H1 (cell line): ENCODE data around the gene AP4M1. TPM values are rescaled to one million over a fixed set of nuclear protein-coding genes. Genes with fewer than 3 reads are reported as not detected.

Experiments
- CTCF ChIA-PET: fragments of 300-600 bp; sonication (Branson Sonifier 250); formaldehyde crosslinking; loops from one replicate; lab custom pipeline; 2021; ENCODE audit not compliant: partially characterized antibody; lab: Charles Lee
- POLR2A ChIA-PET: fragments of 300-600 bp; sonication (Branson Sonifier 250); formaldehyde crosslinking; loops from one replicate; lab custom pipeline; 2021; ENCODE audit warnings: inconsistent platforms; ENCODE audit not compliant: partially characterized antibody; lab: Charles Lee
- DNase-seq, 2 experiments: peaks; one replicate each; pipeline versions ENCODE4 v3.0.0 to v3.0.0-alpha.2; 2010 to 2022; ENCODE audit warnings: low spot score in 2 of 2, low read depth in 1 of 2, mixed read lengths in 1 of 2
- FAIRE-seq: peaks from 2 replicates; lab custom pipeline; 2011; peaks lifted over from hg19 to GRCh38; lab: Jason Lieb, UNC
- H2AFZ ChIP-seq: 2 replicates; pipeline ENCODE4 v1.8.1; 2012; ENCODE audit warnings: low read length, inconsistent platforms
- H2AK5ac ChIP-seq: 2 replicates; pipeline ENCODE4 v1.6.1; 2013; ENCODE audit warnings: low read depth, low read length
- H2BK120ac ChIP-seq: replicated peaks from 2 replicates; pipeline ENCODE3; 2013; ENCODE audit warnings: low read depth, low read length, inconsistent platforms
- H2BK12ac ChIP-seq: 2 replicates; pipeline ENCODE4 v1.6.1; 2013; ENCODE audit warnings: low read depth, low read length
- H2BK15ac ChIP-seq: 2 replicates; pipeline ENCODE4 v1.6.1; 2013; ENCODE audit warnings: low read length
- H2BK20ac ChIP-seq: 2 replicates; pipeline ENCODE4 v1.6.1; 2013; ENCODE audit warnings: low read length
- H2BK5ac ChIP-seq: 2 replicates; pipeline ENCODE4 v1.6.1; 2013; ENCODE audit warnings: low read depth, low read length
- H3K14ac ChIP-seq: 2 replicates; pipeline ENCODE4 v1.6.1; 2013; ENCODE audit warnings: inconsistent platforms; ENCODE audit not compliant: insufficient read length
- H3K18ac ChIP-seq: 2 replicates; pipeline ENCODE4 v1.6.1; 2013; ENCODE audit warnings: low read length; ENCODE audit errors: extremely low read depth
- H3K23ac ChIP-seq: 2 replicates; pipeline ENCODE4 v1.6.1; 2013; ENCODE audit warnings: inconsistent platforms; ENCODE audit not compliant: insufficient read length
- H3K23me2 ChIP-seq: 2 replicates; pipeline ENCODE4 v1.6.1; 2013; ENCODE audit warnings: low read depth, low read length
- H3K27ac ChIP-seq: 2 replicates; pipeline ENCODE4 v1.6.1; 2011; ENCODE audit warnings: low read depth, low read length, inconsistent platforms
- H3K27me3 ChIP-seq, 4 experiments: replicated peaks in 1 of 4; 1 replicate in 1 of 4; 2 replicates in 3 of 4; pipeline versions ENCODE4 v1.6.1 to v1.8.1; 2011 to 2013; ENCODE audit warnings: low read length in 3 of 4, mild to moderate bottlenecking in 3 of 4, inconsistent platforms in 2 of 4, mixed read lengths in 2 of 4, moderate library complexity in 1 of 4; ENCODE audit not compliant: control insufficient read depth in 3 of 4, insufficient read depth in 3 of 4; ENCODE audit errors: extremely low read depth in 1 of 4
- H3K36me3 ChIP-seq, 4 experiments: 2 replicates each; pipeline versions ENCODE4 v1.6.1 to v1.8.1; 2011 to 2013; ENCODE audit warnings: mild to moderate bottlenecking in 4 of 4, low read length in 3 of 4, moderate library complexity in 2 of 4, control low read depth in 1 of 4, inconsistent platforms in 1 of 4; ENCODE audit not compliant: insufficient read depth in 4 of 4, control insufficient read depth in 2 of 4
- H3K4ac ChIP-seq: replicated peaks from 2 replicates; pipeline ENCODE3; 2013; ENCODE audit warnings: low read length, low read depth, mixed read lengths, inconsistent platforms; ENCODE audit not compliant: insufficient read length
- H3K4me1 ChIP-seq, 4 experiments: replicated peaks in 1 of 4; 1 replicate in 1 of 4; 2 replicates in 3 of 4; pipeline versions ENCODE4 v1.6.1 to v1.8.1; 2011 to 2013; ENCODE audit warnings: low read length in 3 of 4, inconsistent platforms in 2 of 4, mixed read lengths in 1 of 4; ENCODE audit not compliant: insufficient read depth in 4 of 4, control insufficient read depth in 3 of 4
- H3K4me2 ChIP-seq, 2 experiments: 2 replicates each; pipeline versions ENCODE4 v1.6.1 to v1.8.1; 2011 to 2013; ENCODE audit warnings: low read depth in 2 of 2, low read length in 2 of 2, control low read depth in 1 of 2, inconsistent platforms in 1 of 2, mild to moderate bottlenecking in 1 of 2; ENCODE audit not compliant: insufficient read depth in 1 of 2
- H3K4me3 ChIP-seq, 4 experiments: fragments of 200-600, 300-600 bp in 1 of 4; sonication (generic), shearing (Covaris generic), sonication (Bioruptor Twin) in 1 of 4; 2 replicates each; pipeline versions ENCODE4 v1.5.1 to v1.8.1; 2011 to 2016; ENCODE audit warnings: low read length in 4 of 4, low read depth in 3 of 4, control low read depth in 2 of 4, inconsistent platforms in 2 of 4, mild to moderate bottlenecking in 2 of 4, mixed read lengths in 1 of 4, moderate library complexity in 1 of 4; ENCODE audit not compliant: insufficient read depth in 2 of 4; ENCODE audit errors: extremely low read depth in 1 of 4
- H3K56ac ChIP-seq: replicated peaks from 2 replicates; pipeline ENCODE3; 2013; ENCODE audit warnings: low read depth, mild to moderate bottlenecking, mixed read lengths, low read length, inconsistent platforms; ENCODE audit not compliant: insufficient read length
- H3K79me1 ChIP-seq: 2 replicates; pipeline ENCODE4 v1.6.1; 2013; ENCODE audit warnings: low read depth, low read length, control low read depth
- H3K79me2 ChIP-seq, 2 experiments: 2 replicates each; pipeline versions ENCODE4 v1.6.1 to v1.8.1; 2012 to 2013; ENCODE audit warnings: low read length in 2 of 2, mild to moderate bottlenecking in 2 of 2, inconsistent platforms in 1 of 2; ENCODE audit not compliant: insufficient read depth in 2 of 2, control insufficient read depth in 1 of 2
- H3K9ac ChIP-seq, 4 experiments: replicated peaks in 1 of 4; 1 replicate in 1 of 4; 2 replicates in 3 of 4; pipeline versions ENCODE4 v1.6.1 to v1.8.1; 2011 to 2013; ENCODE audit warnings: low read depth in 3 of 4, low read length in 3 of 4, control low read depth in 2 of 4, mild to moderate bottlenecking in 2 of 4, moderate library complexity in 2 of 4, inconsistent platforms in 1 of 4; ENCODE audit errors: extremely low read depth in 1 of 4
- H3K9me3 ChIP-seq, 2 experiments: 2 replicates each; pipeline versions ENCODE4 v1.6.1 to v1.8.1; 2012 to 2013; ENCODE audit warnings: mild to moderate bottlenecking in 2 of 2, moderate library complexity in 2 of 2, control low read depth in 1 of 2, inconsistent platforms in 1 of 2, low read depth in 1 of 2, low read length in 1 of 2, mixed read lengths in 1 of 2; ENCODE audit not compliant: insufficient read depth in 2 of 2
- H4K20me1 ChIP-seq, 2 experiments: replicated peaks in 1 of 2; 2 replicates each; pipeline versions ENCODE3 to v1.8.1; 2011 to 2013; ENCODE audit warnings: inconsistent platforms in 2 of 2, low read length in 2 of 2, mild to moderate bottlenecking in 1 of 2; ENCODE audit not compliant: insufficient read depth in 2 of 2, control insufficient read depth in 1 of 2
- H4K5ac ChIP-seq: 2 replicates; pipeline ENCODE4 v1.6.1; 2013; ENCODE audit warnings: low read length, low read depth, mixed read lengths, inconsistent platforms; ENCODE audit not compliant: insufficient read length
- H4K8ac ChIP-seq: 2 replicates; pipeline ENCODE4 v1.8.0; 2013; ENCODE audit warnings: mild to moderate bottlenecking, moderate library complexity, low read length, inconsistent platforms; ENCODE audit not compliant: insufficient read depth; ENCODE audit errors: extremely low read depth
- H4K91ac ChIP-seq: replicated peaks from 2 replicates; pipeline ENCODE3; 2013; ENCODE audit warnings: low read length, mixed read lengths, inconsistent platforms; ENCODE audit not compliant: insufficient read length
- ASH2L ChIP-seq: fragments of 200-600, 300-600 bp; sonication (generic); IDR thresholded peaks from one replicate; pipeline ENCODE4 v1.7.1; 2017; ENCODE audit warnings: low read length
- CBX5 ChIP-seq: fragments of 300-800, 300-1000 bp; sonication (generic); IDR thresholded peaks from 2 replicates; pipeline ENCODE4 v1.7.1; 2016; ENCODE audit warnings: antibody characterized with exemption, low read length, low read depth
- GABPA ChIP-seq: IDR thresholded peaks from 2 replicates; pipeline ENCODE4 v1.6.1; 2011; ENCODE audit warnings: mild to moderate bottlenecking, low read length, moderate library complexity, borderline replicate concordance; ENCODE audit not compliant: insufficient read depth
- JUN ChIP-seq: IDR thresholded peaks from 2 replicates; pipeline ENCODE4 v1.6.1; 2011; ENCODE audit warnings: low read depth, mild to moderate bottlenecking, improper control_type of control experiment, low read length
- KDM1A ChIP-seq: fragments of 200-600, 300-600 bp; sonication (generic); IDR thresholded peaks from 2 replicates; pipeline ENCODE4 v1.7.1; 2016; ENCODE audit warnings: mild to moderate bottlenecking, low read length, borderline replicate concordance
- KDM5A ChIP-seq: fragments of 200-600 bp; IDR thresholded peaks from 2 replicates; pipeline ENCODE4 v1.7.1; 2012; ENCODE audit warnings: mild to moderate bottlenecking, low read length, inconsistent platforms, mixed read lengths
- RBBP5 ChIP-seq: IDR thresholded peaks from 2 replicates; pipeline ENCODE4 v1.7.1; 2012; ENCODE audit warnings: low read depth, mild to moderate bottlenecking, inconsistent platforms, low read length, moderate library complexity, borderline replicate concordance
- SIRT6 ChIP-seq: IDR thresholded peaks from one replicate; pipeline ENCODE4 v1.7.1; 2012; ENCODE audit warnings: low read length, inconsistent platforms
- TCF12 ChIP-seq: IDR thresholded peaks from 2 replicates; pipeline ENCODE4 v1.6.1; 2011; ENCODE audit warnings: low read depth, mild to moderate bottlenecking, low read length
- WGBS, 2 experiments: shearing (Covaris generic) in 1 of 2; methylation state at CpG; one replicate each; pipeline versions ENCODE4 v1.1.6 to v1.1.7; 2013 to 2015; ENCODE audit warnings: low lambda C conversion rate in 2 of 2, mixed read lengths in 2 of 2, inconsistent platforms in 1 of 2, low coverage in 1 of 2, missing lambda C conversion rate in 1 of 2; ENCODE audit not compliant: insufficient replicate concordance in 2 of 2, insufficient coverage in 1 of 2, insufficient read length in 1 of 2; ENCODE audit errors: extremely low coverage in 1 of 2, missing lambda C conversion rate in 1 of 2; 5-methylcytosine and 5-hydroxymethylcytosine counted together
- polyA plus RNA-seq, 7 experiments: library from polyadenylated mRNA; depleted of rRNA in 3 of 7; stranded (reverse) in 5 of 7; unstranded in 2 of 7; fragments of >200 nt in 5 of 7; fragments of 200-250 nt in 2 of 7; gene quantifications; 1 replicate in 5 of 7; 2 replicates in 1 of 7; 4 replicates in 1 of 7; pipeline versions ENCODE4 v1.2.1 to v1.2.3, GENCODE V29; 2011 to 2013; ENCODE audit warnings: missing spikeins in 2 of 7, mixed read lengths in 2 of 7
- total RNA-seq: library from RNA; stranded (reverse); fragmentation: NEBNext Ultra II Directional; extraction: Animal tissue kit (Norgen Biotek cat#: 25700); gene quantifications from 2 replicates; pipeline ENCODE4 v1.2.1, GENCODE V29; 2021
- TF ChIP-seq, protein P1 (sequence below): IDR thresholded peaks from 2 replicates; pipeline ENCODE4 v1.6.1; 2012; ENCODE audit warnings: low read length, inconsistent platforms

AP4M1 gene
- total and polyA plus RNA-seq, 2 of the 8 experiments (the other 6 are each of a cell fraction or from before 2014, with no cell fraction given) = 15.2 to 16.6 TPM

DNA sequence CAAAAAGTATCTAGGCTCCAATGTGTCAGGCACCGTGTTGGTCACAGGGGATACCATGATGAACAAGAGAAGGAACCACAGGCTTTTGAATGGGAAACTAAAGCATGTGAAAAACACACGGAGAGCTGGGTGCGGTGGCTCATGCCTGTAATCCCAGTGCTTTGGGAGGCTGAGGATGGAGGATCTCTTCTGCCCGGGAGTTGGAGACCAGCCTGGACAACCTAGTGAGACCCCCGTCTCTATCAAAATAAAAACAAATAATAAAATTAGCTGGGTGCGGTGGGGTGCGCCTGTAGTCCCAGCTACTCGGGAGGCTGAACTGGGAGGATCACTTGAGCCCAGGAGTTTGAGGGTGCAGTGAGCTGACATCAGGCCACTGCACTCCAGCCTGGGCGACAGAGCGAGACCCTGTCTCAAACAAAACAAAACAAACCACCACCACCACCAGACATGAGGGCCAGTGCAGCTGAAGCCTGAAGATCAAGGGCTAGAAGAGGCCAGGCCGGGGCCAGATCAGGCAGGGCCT lies 13.3 kb upstream of the AP4M1 start:
- H3K79me2 ChIP-seq = peaks cover 0 to 6% of the 10 kb centered on the region in 2 experiments; a peak in 1 of 4 replicates
- FAIRE-seq = no peak
- WGBS, 2 experiments = 84% methylated on average over 11 of the region's 11 CpGs; no CpG with 5 or more reads in 1 of the 2 experiments
- TF ChIP-seq KDM1A (no peak), TCF12 (no peak), CBX5 (no peak), JUN (no peak), RBBP5 (no peak), SIRT6 (no peak), ASH2L (no peak), GABPA (no peak), KDM5A (no peak)
- TF ChIP-seq, protein P1, sequence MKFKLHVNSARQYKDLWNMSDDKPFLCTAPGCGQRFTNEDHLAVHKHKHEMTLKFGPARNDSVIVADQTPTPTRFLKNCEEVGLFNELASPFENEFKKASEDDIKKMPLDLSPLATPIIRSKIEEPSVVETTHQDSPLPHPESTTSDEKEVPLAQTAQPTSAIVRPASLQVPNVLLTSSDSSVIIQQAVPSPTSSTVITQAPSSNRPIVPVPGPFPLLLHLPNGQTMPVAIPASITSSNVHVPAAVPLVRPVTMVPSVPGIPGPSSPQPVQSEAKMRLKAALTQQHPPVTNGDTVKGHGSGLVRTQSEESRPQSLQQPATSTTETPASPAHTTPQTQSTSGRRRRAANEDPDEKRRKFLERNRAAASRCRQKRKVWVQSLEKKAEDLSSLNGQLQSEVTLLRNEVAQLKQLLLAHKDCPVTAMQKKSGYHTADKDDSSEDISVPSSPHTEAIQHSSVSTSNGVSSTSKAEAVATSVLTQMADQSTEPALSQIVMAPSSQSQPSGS = no peak

More for the DNA sequence above, 13.3 kb upstream of the AP4M1 start:
- DNase-seq = no peak
- no peak overlapping the region for H3K23ac ChIP-seq
- 0 out of 2 replicates have a peak overlapping the region, but pooled peaks have one; percentile 18 for H2BK5ac ChIP-seq
- no peaks in the 10 kb centered on the region for H3K9me3 ChIP-seq
- peak overlapping the region; percentile 11 for H3K4ac ChIP-seq
- H2AK5ac ChIP-seq = no peak overlapping the region
- H2AFZ ChIP-seq = no peak overlapping the region
- H2BK120ac ChIP-seq = peak overlapping the region; percentile 4
- H3K79me1 ChIP-seq = no peaks in the 10 kb centered on the region
- peaks cover 4% of the 10 kb centered on the region; the same call in 1 of the 2 replicates for H3K23me2 ChIP-seq
- peak overlapping the region; percentile 50 for H4K91ac ChIP-seq
- H3K27me3 ChIP-seq = no peaks in the 10 kb centered on the region
- peaks cover 18 to 29% (median 25%) of the 10 kb centered on the region in 4 experiments for H3K36me3 ChIP-seq
- H3K18ac ChIP-seq = peak overlapping the region; percentile 76; the same call in 1 of the 2 replicates
- no peak overlapping the region for H2BK20ac ChIP-seq
- H3K56ac ChIP-seq = peak overlapping the region; percentile 5
- 0 out of 2 replicates have a peak overlapping the region, but pooled peaks have one; percentile 1 for H2BK12ac ChIP-seq
- 0 out of 2 replicates have a peak overlapping the region, but pooled peaks have one; percentile 6 for H2BK15ac ChIP-seq
- H4K5ac ChIP-seq = peak overlapping the region; percentile 85
- H3K14ac ChIP-seq = no peak overlapping the region
- H3K4me3 ChIP-seq = peak overlapping the region; percentile 78 to 98 (median 96)
- no peak overlapping the region; the same call in 1 of the 2 replicates for H4K8ac ChIP-seq
- H3K27ac ChIP-seq = peak overlapping the region; percentile 19
- peaks cover 0 to 3% (median 0%) of the 10 kb centered on the region in 4 experiments; a peak in 2 of 7 replicates for H3K4me1 ChIP-seq
- peak overlapping the region; percentile 66 to 70 for H3K4me2 ChIP-seq
- POLR2A ChIA-PET = interaction anchor here (0.7 to 19.5 kb wide), 12 partner anchors 6 to 90 kb away, joined by 3 to 722 read pairs (median 4); partner anchors contain the start of genes AP4M1, MBLAC1, MCM7 and ZSCAN21
- H3K9ac ChIP-seq = peak overlapping the region in 3 of 4 experiments; percentile 2 to 62 (median 21); a peak in 4 of 7 replicates
- CTCF ChIA-PET = interaction anchor here (0.7 to 1.2 kb wide), 2 partner anchors 44 to 47 kb away, joined by 3 read pairs; no protein-coding TSS in a partner anchor
- H4K20me1 ChIP-seq = peaks cover 8% of the 10 kb centered on the region in 2 experiments
